HepG2 (cell line): ENCODE data around the gene AGRN. TPM values are rescaled to one million over a fixed set of nuclear protein-coding genes. Genes with fewer than 3 reads are reported as not detected.
A peak's percentile ranks its signal among the peaks of the same experiment; 100 is the strongest.

Source experiments
- CCAR2 ChIP-seq: fragments of 200-400 bp; formaldehyde crosslinking; optimal IDR thresholded peaks from 2 replicates; pipeline ENCODE3; 2018; ENCODE audit warnings: low read depth, mild to moderate bottlenecking, low read length, moderate library complexity
- CREB1 ChIP-seq, 2 experiments: fragments of 450-650 bp in 1 of 2; IDR thresholded peaks; 2 replicates each; pipeline ENCODE4 v1.6.1; 2016 to 2017; ENCODE audit warnings: control low read depth in 1 of 2, mild to moderate bottlenecking in 1 of 2, missing compliant biosample characterization in 1 of 2, missing genetic modification characterization in 1 of 2
- DNMT3B ChIP-seq: conservative IDR thresholded peaks from 2 replicates; pipeline ENCODE4 v1.6.1; 2016; ENCODE audit warnings: missing biosample characterization, control low read depth
- GTF3A ChIP-seq: sonication (generic); formaldehyde crosslinking; conservative IDR thresholded peaks from 2 replicates; pipeline ENCODE4 v1.4.0; 2020; ENCODE audit warnings: mild to moderate bottlenecking, missing genetic modification reagents
- HNRNPLL ChIP-seq: fragments of 200-400 bp; formaldehyde crosslinking; IDR thresholded peaks from 2 replicates; pipeline ENCODE4 v1.6.1; 2017; ENCODE audit warnings: mild to moderate bottlenecking, low read depth, low read length; ENCODE audit not compliant: poor library complexity, severe bottlenecking
- HOXA3 ChIP-seq: sonication (generic); formaldehyde crosslinking; IDR thresholded peaks from 2 replicates; pipeline ENCODE4 v1.5.0; 2020; ENCODE audit warnings: missing genetic modification reagents
- KLF12 ChIP-seq: sonication (generic); formaldehyde crosslinking; IDR thresholded peaks from 2 replicates; pipeline ENCODE4 v1.4.0; 2020; ENCODE audit warnings: missing genetic modification reagents, borderline replicate concordance
- MAFK ChIP-seq, 2 experiments: IDR thresholded peaks in 1 of 2; conservative IDR thresholded peaks in 1 of 2; 2 replicates each; pipeline ENCODE4 v1.6.1; 2011; ENCODE audit warnings: improper control_type of control experiment in 2 of 2, low read length in 2 of 2
- PRDM10 ChIP-seq: sonication (generic); formaldehyde crosslinking; IDR thresholded peaks from 2 replicates; pipeline ENCODE4 v1.4.0; 2020; ENCODE audit warnings: low read depth, missing genetic modification reagents
- RXRA ChIP-seq: sonication (generic); formaldehyde crosslinking; IDR thresholded peaks from 2 replicates; pipeline ENCODE4 v1.5.1; 2020; ENCODE audit warnings: missing genetic modification reagents
- SETDB1 ChIP-seq: sonication (generic); formaldehyde crosslinking; IDR thresholded peaks from 2 replicates; pipeline ENCODE4 v1.5.1; 2020; ENCODE audit warnings: missing genetic modification reagents, mild to moderate bottlenecking, borderline replicate concordance
- SRSF1 ChIP-seq: fragments of 200-400 bp; formaldehyde crosslinking; optimal IDR thresholded peaks from 2 replicates; pipeline ENCODE3; 2017; ENCODE audit warnings: mild to moderate bottlenecking, low read depth, low read length, moderate library complexity
- ZFP36L2 ChIP-seq: sonication (generic); formaldehyde crosslinking; IDR thresholded peaks from 2 replicates; pipeline ENCODE4 v1.4.0; 2020; ENCODE audit warnings: missing genetic modification reagents
- ZFX ChIP-seq: sonication (generic); formaldehyde crosslinking; IDR thresholded peaks from 2 replicates; pipeline ENCODE4 v1.4.0; 2020; ENCODE audit warnings: mild to moderate bottlenecking, low read depth, missing genetic modification reagents, moderate library complexity
- ZNF776 ChIP-seq: sonication (generic); formaldehyde crosslinking; IDR thresholded peaks from 2 replicates; pipeline ENCODE4 v1.4.0; 2020; ENCODE audit warnings: mild to moderate bottlenecking, missing genetic modification reagents
- ZNF850 ChIP-seq: sonication (generic); formaldehyde crosslinking; conservative IDR thresholded peaks from 2 replicates; pipeline ENCODE4 v1.9.0; 2021; ENCODE audit warnings: mild to moderate bottlenecking, missing genetic modification reagents
- ZNF879 ChIP-seq: sonication (generic); formaldehyde crosslinking; IDR thresholded peaks from 2 replicates; pipeline ENCODE4 v1.8.1; 2023; ENCODE audit warnings: missing genetic modification reagents
- polyA plus RNA-seq, 8 experiments: library from polyadenylated mRNA; depleted of rRNA in 3 of 8; stranded (reverse) in 7 of 8; unstranded in 1 of 8; fragments of >200 nt; fragmentation: Illumina TruSeq in 4 of 8; extraction: Trizol in 4 of 8; gene quantifications; 2 replicates each; pipeline versions ENCODE4 v1.2.1 to v1.2.3, GENCODE V29; 2011 to 2016; ENCODE audit warnings: low read depth in 4 of 8, missing spikeins in 1 of 8, mixed read lengths in 1 of 8; ENCODE audit not compliant: insufficient read depth in 1 of 8
- total RNA-seq, 5 experiments: library from RNA; depleted of rRNA; stranded (reverse); fragments of >200 nt; fragmentation: Illumina TruSeq; extraction: Trizol; gene quantifications; 2 replicates each; pipeline ENCODE4 v1.2.3, GENCODE V29; 2016; ENCODE audit warnings: low read depth in 1 of 5
- TF ChIP-seq, protein P1 (sequence below): IDR thresholded peaks from 2 replicates; pipeline ENCODE4 v1.4.0; 2020; ENCODE audit warnings: mild to moderate bottlenecking, missing genetic modification reagents
- TF ChIP-seq, protein P2 (sequence below): sonication (generic); formaldehyde crosslinking; IDR thresholded peaks from 2 replicates; pipeline ENCODE4 v1.8.0; 2022; ENCODE audit warnings: mild to moderate bottlenecking, missing genetic modification reagents, moderate library complexity

AGRN gene
- total and polyA plus RNA-seq, 2 of the 13 experiments (the other 11 are each of a cell fraction or from before 2014, with no cell fraction given), result 29.8 to 65.2 TPM

GRCh38 chr1:1037366-1038327 is 17.7 kb downstream of the AGRN start (continued):
- TF ChIP-seq KLF12, result no peak
- TF ChIP-seq ZNF879, result no peak
- no peak for TF ChIP-seq HNRNPLL
- TF ChIP-seq DNMT3B, result no peak
- TF ChIP-seq SETDB1 (CRISPR knock-in tag), result no peak
- TF ChIP-seq SRSF1, result no peak
- peak; percentile 52; the same call in 1 of the 2 replicates for TF ChIP-seq ZFX (CRISPR knock-in tag)
- no peak for TF ChIP-seq GTF3A (CRISPR knock-in tag)
- TF ChIP-seq CCAR2, result no peak
- TF ChIP-seq ZNF850, result no peak
- no peak for TF ChIP-seq CREB1 (IDR thresholded peaks at IDR 0.05)
- no peak for TF ChIP-seq CREB1 (CRISPR knock-in tag; IDR thresholded peaks at IDR 0.05)
- TF ChIP-seq MAFK (conservative IDR thresholded peaks at IDR 0.05 in 1 of 2, IDR thresholded peaks at IDR 0.05 in 1 of 2; ENCODE audit: low read length in 2 of 2), result no peak
- TF ChIP-seq ZFP36L2 (CRISPR knock-in tag), result no peak
- TF ChIP-seq ZNF776 (CRISPR knock-in tag), result no peak
- TF ChIP-seq HOXA3 (CRISPR knock-in tag), result peak; percentile 69
- TF ChIP-seq PRDM10 (CRISPR knock-in tag), result no peak
- TF ChIP-seq, protein P1, sequence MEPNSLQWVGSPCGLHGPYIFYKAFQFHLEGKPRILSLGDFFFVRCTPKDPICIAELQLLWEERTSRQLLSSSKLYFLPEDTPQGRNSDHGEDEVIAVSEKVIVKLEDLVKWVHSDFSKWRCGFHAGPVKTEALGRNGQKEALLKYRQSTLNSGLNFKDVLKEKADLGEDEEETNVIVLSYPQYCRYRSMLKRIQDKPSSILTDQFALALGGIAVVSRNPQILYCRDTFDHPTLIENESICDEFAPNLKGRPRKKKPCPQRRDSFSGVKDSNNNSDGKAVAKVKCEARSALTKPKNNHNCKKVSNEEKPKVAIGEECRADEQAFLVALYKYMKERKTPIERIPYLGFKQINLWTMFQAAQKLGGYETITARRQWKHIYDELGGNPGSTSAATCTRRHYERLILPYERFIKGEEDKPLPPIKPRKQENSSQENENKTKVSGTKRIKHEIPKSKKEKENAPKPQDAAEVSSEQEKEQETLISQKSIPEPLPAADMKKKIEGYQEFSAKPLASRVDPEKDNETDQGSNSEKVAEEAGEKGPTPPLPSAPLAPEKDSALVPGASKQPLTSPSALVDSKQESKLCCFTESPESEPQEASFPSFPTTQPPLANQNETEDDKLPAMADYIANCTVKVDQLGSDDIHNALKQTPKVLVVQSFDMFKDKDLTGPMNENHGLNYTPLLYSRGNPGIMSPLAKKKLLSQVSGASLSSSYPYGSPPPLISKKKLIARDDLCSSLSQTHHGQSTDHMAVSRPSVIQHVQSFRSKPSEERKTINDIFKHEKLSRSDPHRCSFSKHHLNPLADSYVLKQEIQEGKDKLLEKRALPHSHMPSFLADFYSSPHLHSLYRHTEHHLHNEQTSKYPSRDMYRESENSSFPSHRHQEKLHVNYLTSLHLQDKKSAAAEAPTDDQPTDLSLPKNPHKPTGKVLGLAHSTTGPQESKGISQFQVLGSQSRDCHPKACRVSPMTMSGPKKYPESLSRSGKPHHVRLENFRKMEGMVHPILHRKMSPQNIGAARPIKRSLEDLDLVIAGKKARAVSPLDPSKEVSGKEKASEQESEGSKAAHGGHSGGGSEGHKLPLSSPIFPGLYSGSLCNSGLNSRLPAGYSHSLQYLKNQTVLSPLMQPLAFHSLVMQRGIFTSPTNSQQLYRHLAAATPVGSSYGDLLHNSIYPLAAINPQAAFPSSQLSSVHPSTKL (CRISPR knock-in tag), result no peak
- peak; percentile 44 for TF ChIP-seq RXRA (CRISPR knock-in tag)
- TF ChIP-seq, protein P2, sequence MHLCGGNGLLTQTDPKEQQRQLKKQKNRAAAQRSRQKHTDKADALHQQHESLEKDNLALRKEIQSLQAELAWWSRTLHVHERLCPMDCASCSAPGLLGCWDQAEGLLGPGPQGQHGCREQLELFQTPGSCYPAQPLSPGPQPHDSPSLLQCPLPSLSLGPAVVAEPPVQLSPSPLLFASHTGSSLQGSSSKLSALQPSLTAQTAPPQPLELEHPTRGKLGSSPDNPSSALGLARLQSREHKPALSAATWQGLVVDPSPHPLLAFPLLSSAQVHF (CRISPR knock-in tag), result no peak
